HG02623 (cell line): ENCODE measurements around the gene IARS2.
A peak's percentile ranks its signal among the peaks of the same experiment; 100 is the strongest.
"Not testable (repeated sequence)": the region's sequence is repeated elsewhere in the genome, so short reads cannot be mapped to it uniquely, and the experiment has no call there.

Experiments
- ATAC-seq: cut with Tn5 transposase; IDR thresholded peaks from one replicate; pipeline ENCODE4 v1.9.1; 2021; ENCODE audit warnings: moderate library complexity; ENCODE audit not compliant: unreplicated experiment

IARS2 gene

DNA sequence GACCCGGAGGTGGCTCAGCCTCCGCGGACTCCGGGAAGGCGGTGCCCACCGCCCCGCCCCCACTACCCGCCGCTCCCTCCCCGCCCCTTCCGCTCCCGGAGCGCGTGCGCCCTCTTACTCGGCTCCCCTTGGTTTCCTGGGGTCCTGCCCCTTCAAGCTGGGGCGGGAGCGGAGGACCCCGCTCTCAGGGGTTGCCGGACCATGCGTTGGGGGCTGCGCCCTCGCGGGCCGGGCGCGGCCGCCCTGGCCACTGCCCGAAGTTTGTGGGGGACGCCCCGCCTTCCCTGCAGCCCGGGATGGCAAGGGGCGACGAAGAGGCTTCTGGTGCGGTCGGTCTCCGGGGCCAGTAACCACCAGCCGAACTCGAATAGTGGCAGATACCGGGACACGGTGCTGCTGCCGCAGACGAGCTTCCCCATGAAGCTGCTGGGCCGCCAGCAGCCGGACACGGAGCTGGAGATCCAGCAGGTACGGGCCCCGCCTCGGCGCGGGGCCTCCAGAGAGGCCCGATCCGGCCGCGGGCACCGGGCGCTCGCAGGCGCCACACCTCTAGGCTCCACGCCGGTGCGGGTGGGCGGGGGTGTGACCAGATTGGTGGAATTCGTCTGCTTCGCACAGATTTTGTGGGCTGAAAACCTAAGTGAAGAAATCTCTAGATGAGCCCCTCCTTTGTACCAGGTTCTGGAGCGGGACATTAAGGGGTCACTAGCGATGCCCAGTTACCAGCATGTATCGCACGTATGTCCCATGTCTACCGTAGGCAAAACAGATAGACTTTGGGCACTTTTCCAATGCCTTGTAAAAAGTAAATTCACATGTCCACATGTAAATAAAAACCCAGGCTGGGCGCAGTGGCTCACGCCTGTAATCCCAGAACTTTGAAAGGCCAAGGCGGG lies at the start of gene IARS2:
Gene IARS2 (plus strand): TSS at position 117 of the 896 bp plus-strand sequence. CDS start 85 bp downstream, at position 202.
- ATAC-seq: peak; percentile 57

- ATAC-seq: no peak
Measured at GRCh38 chr1:220044678-220045355, 49.1 kb upstream of the IARS2 start.

DNA sequence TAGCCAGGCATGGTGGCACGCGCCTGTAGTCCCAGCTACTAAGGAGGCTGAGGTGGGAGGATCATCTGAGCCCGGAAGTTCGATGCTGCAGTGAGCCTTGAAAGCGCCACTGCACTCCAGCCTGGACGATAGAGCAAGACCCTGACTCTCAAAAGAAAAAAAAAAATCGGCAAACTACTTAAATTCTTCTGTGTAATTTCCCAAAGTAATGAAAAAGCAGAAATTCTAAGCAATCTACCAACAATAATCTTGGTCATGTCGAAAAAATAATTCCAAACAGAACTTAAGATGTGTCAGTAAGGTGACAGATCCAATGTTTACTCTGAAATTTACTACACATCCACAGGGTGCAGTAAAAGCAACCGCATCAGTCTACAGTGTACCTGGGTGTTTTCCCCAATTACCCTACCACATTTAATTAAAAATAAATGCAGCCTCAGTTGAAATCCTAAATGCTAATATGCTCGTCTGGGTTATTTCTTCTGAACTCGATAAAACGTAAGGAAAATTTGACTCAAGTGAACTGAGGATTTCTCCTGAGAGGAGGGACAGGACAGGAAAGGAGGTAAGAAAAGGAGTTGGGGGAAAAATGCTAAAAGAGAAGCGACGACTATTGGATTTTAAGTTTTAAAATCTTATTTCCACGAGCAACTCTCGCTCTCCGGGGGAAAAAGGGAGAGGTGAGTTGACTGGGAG lies 48.4 kb upstream of the IARS2 start:
- no peak for ATAC-seq

DNA sequence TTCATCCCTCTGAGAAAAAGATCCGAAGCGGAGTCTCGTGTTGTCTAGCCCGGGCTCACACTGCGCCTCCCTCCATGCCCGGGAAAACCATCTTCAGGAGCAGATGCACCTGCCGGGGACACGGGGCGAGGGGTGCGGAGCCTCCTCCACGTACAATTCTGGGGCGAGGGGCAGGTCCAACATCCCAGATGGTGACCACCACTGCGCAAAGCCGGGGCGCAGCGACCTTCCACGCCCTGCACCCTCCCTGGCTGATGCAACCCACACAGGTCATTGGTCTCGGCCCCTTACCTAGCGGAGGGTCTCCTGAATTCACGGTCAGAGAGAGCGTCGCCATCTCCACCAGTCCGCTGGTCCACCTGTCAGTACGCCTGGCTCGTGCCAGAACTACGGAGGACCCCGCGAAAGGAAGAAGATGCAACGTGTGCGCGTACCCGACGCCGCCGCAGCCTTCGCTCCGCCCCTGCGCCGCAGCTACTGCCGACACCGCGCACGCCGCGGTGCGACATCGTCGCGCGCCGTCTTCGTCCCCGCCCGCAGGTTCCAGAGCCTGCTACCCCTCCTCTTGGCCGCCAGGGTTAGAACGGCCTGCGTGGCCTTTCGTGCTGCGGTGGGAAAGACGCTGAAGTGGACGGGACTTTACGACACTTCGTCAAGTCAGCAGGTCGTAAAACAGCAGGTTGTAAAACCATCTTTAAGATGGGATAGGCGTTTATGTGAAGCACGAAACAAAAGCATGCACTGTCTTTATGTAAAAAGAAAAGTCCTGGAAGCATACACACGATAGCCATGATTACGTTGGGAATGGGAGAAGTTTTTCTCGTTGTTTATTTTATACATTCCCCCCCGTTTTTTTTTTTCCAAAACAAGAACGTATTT lies 47.6 kb upstream of the IARS2 start, which contains the start of gene EPRS1:
Gene EPRS1 (minus strand): TSS at position 454 of the 879 bp plus-strand sequence. CDS start 117 bp downstream, at position 337.
- ATAC-seq: peak; percentile 99

GRCh38 chr1:220056374-220056773 lies 37.6 kb upstream of the IARS2 start:
- ATAC-seq: no peak

DNA sequence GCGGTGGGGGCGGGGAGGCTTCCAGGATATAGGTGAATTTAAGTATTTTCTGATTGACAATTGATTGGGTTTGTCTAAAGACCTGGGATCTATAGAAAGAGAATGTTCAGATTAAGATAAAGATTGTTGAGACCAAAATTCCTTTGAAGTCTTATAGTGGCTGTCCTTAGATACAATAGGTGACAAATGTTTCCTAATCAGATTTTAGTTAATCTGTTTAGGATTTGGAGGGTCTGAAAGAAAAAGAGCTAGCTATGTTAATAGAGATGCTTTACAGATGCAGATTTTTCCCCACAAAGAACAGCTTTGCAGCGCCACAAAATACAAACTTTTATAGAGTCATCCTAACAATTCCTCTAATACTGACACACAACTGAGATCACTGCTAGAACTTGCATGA lies 33.1 kb upstream of the IARS2 start:
- no peak for ATAC-seq

DNA sequence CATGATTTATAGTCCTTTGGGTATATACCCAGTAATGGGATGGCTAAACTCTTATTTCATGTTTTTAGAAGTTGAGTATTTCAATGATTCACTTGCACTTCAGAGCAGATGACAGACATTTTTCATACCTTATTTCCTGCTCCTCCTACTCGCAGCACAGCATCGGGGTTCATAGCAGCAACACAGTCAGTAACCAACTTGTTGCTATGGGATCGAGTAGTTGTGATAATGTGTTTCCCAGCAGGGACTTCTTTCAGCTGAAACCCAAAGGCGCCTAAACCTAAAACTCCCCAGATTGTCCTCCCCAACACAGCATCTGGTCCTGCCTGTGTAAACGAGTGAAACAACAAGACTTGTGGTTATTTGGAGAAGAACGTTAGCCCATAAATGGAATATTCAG lies 31.3 kb upstream of the IARS2 start:
- no peak for ATAC-seq

GRCh38 chr1:220067269-220068204 lies 26.4 kb upstream of the IARS2 start:
- ATAC-seq: no peak

GRCh38 chr1:220076861-220077762 lies 16.8 kb upstream of the IARS2 start:
- no peak for ATAC-seq

GRCh38 chr1:220077887-220078286 lies 16.0 kb upstream of the IARS2 start:
- ATAC-seq: no peak

- ATAC-seq: no peak
Measured at GRCh38 chr1:220084460-220084859, 9.5 kb upstream of the IARS2 start.

GRCh38 chr1:220086261-220086686 lies 7.7 kb upstream of the IARS2 start:
- peak; percentile 46 for ATAC-seq

DNA sequence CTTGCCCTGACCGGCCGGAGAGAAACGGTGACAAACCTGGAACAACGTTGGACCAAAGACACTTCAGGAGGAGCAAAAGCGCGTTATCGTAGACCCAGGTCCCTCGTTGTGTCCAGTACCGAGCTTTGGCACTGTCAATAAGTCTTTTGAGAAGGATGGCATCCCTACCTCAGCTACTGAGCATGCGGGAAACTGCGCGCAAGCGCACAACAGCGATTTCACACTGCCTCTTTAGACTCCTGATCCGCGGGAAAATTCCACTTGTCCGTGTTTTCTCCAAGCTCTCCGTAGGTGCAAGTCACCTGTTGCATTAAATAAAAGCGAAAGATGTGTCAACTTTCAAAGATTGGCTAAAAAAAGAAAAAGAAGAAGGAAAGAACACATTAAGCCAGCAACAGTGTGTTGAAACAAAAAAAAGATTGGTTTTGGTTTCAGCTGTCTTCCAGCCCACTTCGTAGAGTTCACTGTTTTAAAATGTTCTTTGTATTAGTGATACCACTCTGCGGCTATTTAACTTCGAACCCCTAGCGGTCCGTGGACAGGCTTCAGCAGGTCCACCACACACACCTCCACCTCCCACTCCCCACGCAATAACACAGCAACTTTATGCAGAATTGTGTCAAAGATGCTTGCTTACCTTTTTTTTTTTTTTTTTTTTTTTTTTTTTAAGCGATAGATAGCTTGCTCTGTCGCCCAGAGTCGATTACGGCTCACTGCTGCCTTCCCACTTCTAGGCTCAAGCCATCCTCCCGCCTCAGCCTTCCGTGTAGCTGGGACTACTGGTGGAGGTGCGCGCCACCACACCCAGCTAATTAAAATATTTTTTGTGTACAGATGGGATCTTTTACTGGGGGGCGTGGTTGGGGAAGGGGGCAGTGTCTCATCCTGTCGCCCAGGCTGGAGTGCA lies 4.0 kb upstream of the IARS2 start, which contains the start of gene BPNT1:
Gene BPNT1 (minus strand): TSS at position 139 of the 907 bp plus-strand sequence. CDS start 9,942 bp downstream, outside the sequence.
- ATAC-seq: peak; percentile 51

DNA sequence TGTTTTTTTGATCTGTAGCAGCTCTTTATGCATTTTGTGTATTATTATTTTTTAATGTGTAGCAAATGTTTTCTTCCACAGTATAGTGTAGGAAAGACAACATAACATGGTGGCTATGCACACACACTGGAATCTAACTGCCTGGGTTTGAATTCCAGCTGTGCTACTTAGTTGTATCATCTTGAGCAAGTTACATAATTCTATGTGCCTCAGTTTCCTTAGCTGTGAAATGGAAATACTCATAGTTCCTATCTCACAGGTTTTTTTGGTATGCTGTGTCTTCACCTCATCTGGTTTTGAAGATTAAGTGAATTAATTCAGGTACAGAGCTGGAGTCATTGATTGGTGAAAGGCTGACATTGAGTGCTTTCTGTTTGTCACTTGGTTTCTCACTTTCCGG lies 1.2 kb upstream of the IARS2 start:
- no peak for ATAC-seq

GRCh38 chr1:220093361-220094015 lies 444 bp upstream of the IARS2 start:
- peak; percentile 0 for ATAC-seq

DNA sequence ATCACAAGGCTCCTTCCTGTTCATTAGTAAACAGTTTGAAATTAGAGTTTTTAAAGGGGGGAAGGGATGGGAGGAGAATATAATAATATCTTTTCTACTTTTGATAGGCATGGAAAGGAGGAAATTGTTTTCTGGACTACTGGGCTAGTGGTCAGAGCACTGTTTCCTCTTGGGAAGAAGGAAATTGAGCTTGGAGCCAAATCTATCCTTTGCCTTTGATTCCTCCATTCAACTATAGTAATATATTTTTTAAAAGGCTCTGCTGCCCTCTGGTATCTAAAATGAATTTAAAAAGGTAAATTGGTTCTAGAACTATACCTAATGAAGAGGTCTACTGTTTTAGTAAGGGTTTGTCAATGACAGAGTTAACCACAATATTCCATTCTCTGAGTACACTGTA lies 5.9 kb downstream of the IARS2 start:
- no peak for ATAC-seq

DNA sequence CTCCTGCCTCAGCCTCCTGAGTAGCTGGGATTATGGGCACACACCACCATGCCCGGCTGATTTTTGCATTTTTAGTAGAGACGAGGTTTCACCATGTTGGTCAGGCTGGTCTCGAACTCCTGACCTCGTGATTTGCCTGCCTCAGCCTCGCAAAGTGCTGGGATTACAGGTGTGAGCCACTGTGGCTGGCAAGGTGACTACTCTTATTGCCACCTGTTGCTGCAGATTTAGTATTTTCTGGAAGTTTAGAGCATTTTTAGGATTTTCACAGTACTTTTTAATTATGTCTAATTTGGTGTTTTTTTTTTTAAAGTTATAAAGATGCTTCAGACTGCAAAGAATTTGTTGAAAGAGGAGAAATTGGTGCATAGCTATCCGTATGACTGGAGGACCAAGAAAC lies 16.5 kb downstream of the IARS2 start:
- not testable (repeated sequence) for ATAC-seq
